Osteoblast (primary cell): ENCODE results near the gene C19orf18. TPM values are rescaled to one million over a fixed set of nuclear protein-coding genes. Genes with fewer than 3 reads are reported as not detected.

Experiments used
- DNase-seq: peaks from one replicate; pipeline ENCODE4 v3.0.0; 2011; ENCODE audit warnings: low spot score, mixed read lengths; ENCODE audit not compliant: insufficient read length; ENCODE audit errors: missing footprints
- H2AFZ ChIP-seq: 2 replicates; pipeline ENCODE4 v1.6.0; 2011; ENCODE audit warnings: mild to moderate bottlenecking, low read length
- H3K27ac ChIP-seq: 2 replicates; pipeline ENCODE4 v1.5.1; 2011; ENCODE audit warnings: mild to moderate bottlenecking, low read depth, low read length, moderate library complexity
- H3K27me3 ChIP-seq: 2 replicates; pipeline ENCODE4 v1.6.0; 2012; ENCODE audit warnings: mild to moderate bottlenecking, control low read depth, inconsistent platforms, low read length, moderate library complexity; ENCODE audit not compliant: insufficient read depth
- H3K36me3 ChIP-seq: 2 replicates; pipeline ENCODE4 v1.5.1; 2011; ENCODE audit warnings: mild to moderate bottlenecking, low read length, control low read depth, moderate library complexity; ENCODE audit not compliant: insufficient read depth
- H3K4me1 ChIP-seq: 2 replicates; pipeline ENCODE4 v1.5.1; 2011; ENCODE audit warnings: mild to moderate bottlenecking, low read length, control low read depth, moderate library complexity; ENCODE audit not compliant: insufficient read depth
- H3K4me2 ChIP-seq: 2 replicates; pipeline ENCODE4 v1.6.0; 2011; ENCODE audit warnings: mild to moderate bottlenecking, low read length; ENCODE audit not compliant: insufficient read depth
- H3K4me3 ChIP-seq: fragments of 200-600 bp; sonication (generic); 3 replicates; pipeline ENCODE4 v1.5.1; 2012; ENCODE audit warnings: mild to moderate bottlenecking, low read length, inconsistent platforms; ENCODE audit not compliant: insufficient read depth
- H3K79me2 ChIP-seq: 2 replicates; pipeline ENCODE4 v1.6.0; 2012; ENCODE audit warnings: mild to moderate bottlenecking, low read length, control low read depth, inconsistent platforms; ENCODE audit not compliant: insufficient read depth
- H3K9me3 ChIP-seq: 2 replicates; pipeline ENCODE4 v1.5.1; 2011; ENCODE audit warnings: low read depth, low read length, control low read depth
- H4K20me1 ChIP-seq: 2 replicates; pipeline ENCODE4 v1.6.0; 2012; ENCODE audit warnings: mild to moderate bottlenecking, low read length, control low read depth; ENCODE audit not compliant: insufficient read depth
- CTCF ChIP-seq: IDR thresholded peaks from 2 replicates; pipeline ENCODE4 v1.5.1; 2011; ENCODE audit warnings: mild to moderate bottlenecking, low read depth, low read length, moderate library complexity; ENCODE audit errors: extremely low read depth
- total RNA-seq: library from RNA; depleted of rRNA; stranded (reverse); fragments of >200 nt; gene quantifications from 2 replicates; pipeline ENCODE4 v1.2.3, GENCODE V29; 2012

Gene C19orf18
- total RNA-seq, 1 donor, result 0.36 TPM

GRCh38 chr19:57947419-57948134 lies 26.8 kb downstream of the C19orf18 start, which contains the start of gene ZNF256:
TSS of gene ZNF256 (minus strand) at chr19:57947706. CDS start at chr19:57947474, 232 bp downstream.
- peak within 1 kb of the TSS; percentile 86 for H2AFZ ChIP-seq
- no peaks in the 10 kb centered on the region for H3K27me3 ChIP-seq
- peak within 1 kb of the TSS; percentile 77 for H3K4me2 ChIP-seq
- H4K20me1 ChIP-seq, result no peaks in the 10 kb centered on the region
- H3K79me2 ChIP-seq, result peaks cover 40% of the 10 kb centered on the region
- peak; percentile 58 for TF ChIP-seq CTCF
- peak within 1 kb of the TSS; percentile 45 for H3K27ac ChIP-seq
- peaks cover under 1% of the 10 kb centered on the region for H3K9me3 ChIP-seq
- H3K4me1 ChIP-seq, result peaks cover 7% of the 10 kb centered on the region
- peak within 1 kb of the TSS; percentile 94 for H3K4me3 ChIP-seq
- peaks cover 6% of the 10 kb centered on the region for H3K36me3 ChIP-seq
- peak; percentile 96 for DNase-seq

DNA sequence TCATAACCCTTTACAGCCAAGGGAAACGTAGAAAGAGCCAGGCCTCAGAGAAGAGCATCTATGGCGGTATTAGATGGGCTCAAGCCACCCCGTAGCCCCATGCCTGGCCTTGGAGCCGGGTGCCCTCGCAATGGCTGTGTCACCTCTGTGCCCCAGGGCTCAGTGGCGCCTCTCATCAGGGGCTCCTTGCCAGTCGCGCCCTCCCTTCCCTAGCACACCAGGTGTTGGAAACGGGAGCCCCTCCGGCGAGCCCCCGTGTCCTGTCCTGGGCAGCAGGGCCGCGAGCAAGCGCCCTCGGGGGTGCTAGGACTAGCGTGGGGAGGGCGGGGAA lies 27.3 kb downstream of the C19orf18 start:
- Histone ChIP-seq H3K36me3 (peaks cover 12% of the 10 kb centered on the region), H3K27me3 (no peaks in the 10 kb centered on the region), H3K79me2 (peaks cover 43% of the 10 kb centered on the region), H3K4me3 (peak overlapping the region; percentile 94), H3K27ac (peak overlapping the region; percentile 45), H3K4me1 (peaks cover 7% of the 10 kb centered on the region), H3K4me2 (peak overlapping the region; percentile 77), H3K9me3 (peaks cover 6% of the 10 kb centered on the region), H2AFZ (peak overlapping the region; percentile 86), H4K20me1 (no peaks in the 10 kb centered on the region)
- DNase-seq, result no peak
- no peak for TF ChIP-seq CTCF

DNA sequence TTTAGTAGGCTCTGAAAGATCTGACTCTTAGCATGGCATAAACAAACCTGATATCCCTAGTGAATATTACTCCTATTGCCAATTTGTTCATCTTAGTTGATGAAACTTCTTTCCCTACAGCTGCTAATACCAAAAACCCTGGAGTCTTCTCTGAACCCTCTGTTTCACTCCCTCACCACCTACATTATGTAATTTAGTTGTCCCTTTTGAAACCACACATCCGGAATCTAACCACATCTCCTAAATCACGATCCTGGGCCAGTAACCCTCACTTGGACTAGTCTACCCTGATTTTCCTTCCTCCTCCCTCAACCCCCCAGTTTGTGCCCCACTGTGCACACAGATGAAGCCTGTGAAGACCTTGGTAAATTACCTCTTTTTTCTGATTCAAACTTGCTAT lies 28.0 kb downstream of the C19orf18 start:
- Histone ChIP-seq H3K9me3 (peaks cover 13% of the 10 kb centered on the region), H2AFZ (no peak overlapping the region), H4K20me1 (no peaks in the 10 kb centered on the region), H3K4me2 (peak overlapping the region; percentile 77), H3K27me3 (no peaks in the 10 kb centered on the region), H3K4me3 (peak overlapping the region; percentile 94), H3K79me2 (peaks cover 43% of the 10 kb centered on the region), H3K36me3 (peaks cover 19% of the 10 kb centered on the region), H3K4me1 (peaks cover 7% of the 10 kb centered on the region), H3K27ac (no peak overlapping the region)
- no peak for TF ChIP-seq CTCF
- DNase-seq, result no peak

DNA sequence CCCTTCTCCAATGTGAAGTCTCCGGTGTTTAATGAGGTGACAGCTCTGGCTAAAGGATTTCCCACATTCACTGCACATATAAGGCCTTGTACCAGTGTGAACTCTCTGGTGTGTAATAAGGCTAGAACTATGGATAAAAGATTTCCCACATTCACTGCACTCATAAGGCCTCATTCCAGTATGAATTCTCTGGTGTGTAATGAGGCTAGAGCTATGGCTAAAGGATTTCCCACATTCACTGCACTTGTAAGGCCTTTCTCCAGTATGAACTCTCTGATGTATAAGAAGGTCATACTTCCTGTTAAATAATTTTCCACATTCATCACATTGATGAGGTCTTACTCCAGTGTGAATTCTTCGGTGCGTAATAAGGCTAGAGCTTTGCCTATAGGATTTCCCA lies 32.7 kb downstream of the C19orf18 start:
- H3K4me1 ChIP-seq, result peaks cover 4% of the 10 kb centered on the region
- H3K4me3 ChIP-seq, result no peak overlapping the region
- peaks cover 28% of the 10 kb centered on the region for H3K36me3 ChIP-seq
- H3K4me2 ChIP-seq, result no peak overlapping the region
- no peaks in the 10 kb centered on the region for H4K20me1 ChIP-seq
- peaks cover 18% of the 10 kb centered on the region for H3K9me3 ChIP-seq
- no peak overlapping the region for H2AFZ ChIP-seq
- H3K79me2 ChIP-seq, result peaks cover 35% of the 10 kb centered on the region
- no peak for TF ChIP-seq CTCF
- H3K27ac ChIP-seq, result no peak overlapping the region
- no peak for DNase-seq
- H3K27me3 ChIP-seq, result no peaks in the 10 kb centered on the region
